Colonic mucosa (tissue), 4 donors: ENCODE measurements around the gene DONSON. TPM values are rescaled to one million over a fixed set of nuclear protein-coding genes. Genes with fewer than 3 reads are reported as not detected.

Source experiments
- DNase-seq: peaks from one replicate; pipeline ENCODE4 v3.0.0-alpha.2; 2020
- H3K27ac ChIP-seq: fragments of 200-600 bp; one replicate; pipeline ENCODE4 v1.8.0; 2021
- H3K27me3 ChIP-seq: fragments of 200-600 bp; one replicate; pipeline ENCODE4 v1.8.0; 2021
- H3K36me3 ChIP-seq: fragments of 200-600 bp; one replicate; pipeline ENCODE4 v1.8.0; 2021
- H3K4me1 ChIP-seq: fragments of 200-600 bp; one replicate; pipeline ENCODE4 v1.8.0; 2021; ENCODE audit warnings: mild to moderate bottlenecking
- H3K4me3 ChIP-seq: fragments of 200-600 bp; one replicate; pipeline ENCODE4 v1.8.0; 2021
- H3K9ac ChIP-seq, 2 donors: one replicate each; pipeline ENCODE4 v1.7.0; 2013; ENCODE audit warnings: control low read depth in 2 of 2, low read depth in 2 of 2, low read length in 2 of 2
- H3K9me3 ChIP-seq: fragments of 200-600 bp; one replicate; pipeline ENCODE4 v1.8.0; 2021
- intact Hi-C: fragments of 100-400 bp; cut with DNase I; formaldehyde crosslinking; loops from one replicate; pipeline ENCODE4 v1.14.1; 2022
- total RNA-seq, 2 donors: library from RNA; stranded (reverse); fragmentation: NEBNext Ultra II Directional in 1 of 2; extraction: Animal tissue kit (Norgen Biotek cat#: 25700) in 1 of 2; gene quantifications; one replicate each; pipeline ENCODE4 v1.2.1, GENCODE V29; 2021
- TF ChIP-seq, protein P1 (sequence below): fragments of 200-600 bp; IDR thresholded peaks from one replicate; pipeline ENCODE4 v1.8.0; 2022; ENCODE audit warnings: antibody characterized with exemption, mild to moderate bottlenecking
- donor health status: healthy.
- donor health status: DM: no; HTN: no; CAD: no.
- donor health status: DM: no; HTN: no; CAD: no.

The DONSON gene
- total RNA-seq, 2 donors from 2014 or later, result 7.7 to 21.7 TPM

DNA sequence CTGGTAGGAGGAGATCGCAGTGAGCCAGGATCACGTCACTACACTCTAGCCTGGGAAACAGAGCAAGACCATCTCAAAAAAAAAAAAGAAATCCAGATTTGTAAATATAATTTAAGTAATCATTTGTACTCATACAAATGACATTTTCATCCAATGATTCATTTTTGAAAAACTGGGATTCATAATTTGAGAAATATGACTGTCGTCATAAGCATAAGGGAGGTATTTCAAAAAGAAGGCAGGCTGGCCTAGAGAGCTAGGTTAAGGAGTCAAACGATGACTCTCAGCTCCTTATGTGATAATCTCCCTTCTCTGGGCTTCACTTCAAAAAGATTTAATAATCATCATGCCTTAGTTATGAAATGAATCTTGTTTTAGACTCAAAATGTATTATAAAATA lies 48.9 kb downstream of the DONSON start:
- no peaks in the 10 kb centered on the region for H3K9me3 ChIP-seq
- H3K36me3 ChIP-seq, result no peaks in the 10 kb centered on the region
- H3K4me1 ChIP-seq, result peaks cover 3% of the 10 kb centered on the region
- no peak overlapping the region for H3K4me3 ChIP-seq
- intact Hi-C loops, result loop anchor here (5.0 kb wide), 2 partner anchors 48 to 57 kb away; partner anchors contain the start of gene DONSON
- H3K27ac ChIP-seq, result no peak overlapping the region
- TF ChIP-seq, protein P1, sequence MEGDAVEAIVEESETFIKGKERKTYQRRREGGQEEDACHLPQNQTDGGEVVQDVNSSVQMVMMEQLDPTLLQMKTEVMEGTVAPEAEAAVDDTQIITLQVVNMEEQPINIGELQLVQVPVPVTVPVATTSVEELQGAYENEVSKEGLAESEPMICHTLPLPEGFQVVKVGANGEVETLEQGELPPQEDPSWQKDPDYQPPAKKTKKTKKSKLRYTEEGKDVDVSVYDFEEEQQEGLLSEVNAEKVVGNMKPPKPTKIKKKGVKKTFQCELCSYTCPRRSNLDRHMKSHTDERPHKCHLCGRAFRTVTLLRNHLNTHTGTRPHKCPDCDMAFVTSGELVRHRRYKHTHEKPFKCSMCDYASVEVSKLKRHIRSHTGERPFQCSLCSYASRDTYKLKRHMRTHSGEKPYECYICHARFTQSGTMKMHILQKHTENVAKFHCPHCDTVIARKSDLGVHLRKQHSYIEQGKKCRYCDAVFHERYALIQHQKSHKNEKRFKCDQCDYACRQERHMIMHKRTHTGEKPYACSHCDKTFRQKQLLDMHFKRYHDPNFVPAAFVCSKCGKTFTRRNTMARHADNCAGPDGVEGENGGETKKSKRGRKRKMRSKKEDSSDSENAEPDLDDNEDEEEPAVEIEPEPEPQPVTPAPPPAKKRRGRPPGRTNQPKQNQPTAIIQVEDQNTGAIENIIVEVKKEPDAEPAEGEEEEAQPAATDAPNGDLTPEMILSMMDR, result no peak
- H3K9ac ChIP-seq, result no peak overlapping the region
- DNase-seq, result no peak
- H3K27me3 ChIP-seq, result no peaks in the 10 kb centered on the region

DNA sequence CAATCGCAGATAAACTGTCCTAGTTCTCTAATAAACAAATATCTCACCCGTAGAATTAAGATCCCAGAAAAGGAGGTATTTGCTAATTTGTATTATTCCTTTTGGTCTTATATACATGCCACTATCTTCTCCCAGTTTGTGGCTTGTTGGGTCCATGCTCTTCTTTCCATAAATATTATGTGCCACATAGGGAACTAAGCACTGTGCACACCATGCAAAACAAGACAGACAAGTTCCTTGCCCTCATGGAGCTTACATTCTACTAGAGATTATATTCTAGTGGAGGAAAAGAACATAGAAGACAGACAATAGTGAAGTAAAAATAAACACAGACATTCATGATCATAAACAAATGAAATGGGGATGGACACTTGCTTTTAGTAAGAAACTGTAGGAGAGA lies 51.3 kb downstream of the DONSON start:
- TF ChIP-seq, protein P1, result no peak
- H3K27ac ChIP-seq, result no peak overlapping the region
- intact Hi-C loops, result no loop called here
- H3K4me3 ChIP-seq, result no peak overlapping the region
- no peaks in the 10 kb centered on the region for H3K9me3 ChIP-seq
- H3K4me1 ChIP-seq, result peaks cover 3% of the 10 kb centered on the region
- no peak for DNase-seq
- H3K27me3 ChIP-seq, result no peaks in the 10 kb centered on the region
- H3K36me3 ChIP-seq, result no peaks in the 10 kb centered on the region
- H3K9ac ChIP-seq, result no peak overlapping the region

DNA sequence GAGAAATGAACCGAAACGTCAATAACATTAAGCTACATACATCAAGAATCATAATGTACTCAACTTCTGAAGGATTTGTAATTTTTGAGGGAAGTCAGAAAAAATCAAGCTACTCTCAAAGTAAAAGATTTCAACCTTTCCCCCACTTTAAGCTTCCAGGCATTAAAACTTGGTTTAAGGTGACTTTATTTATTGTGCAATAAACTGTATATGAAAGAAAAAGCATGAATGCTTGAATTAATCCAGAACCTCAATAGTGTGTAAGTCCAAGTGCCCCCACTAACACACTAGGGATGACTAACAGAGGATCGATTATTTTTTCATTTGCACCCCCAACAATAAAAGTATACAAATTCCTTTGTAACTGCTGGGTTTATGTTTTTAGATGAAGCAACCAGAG lies 57.5 kb downstream of the DONSON start:
- TF ChIP-seq, protein P1, result no peak
- intact Hi-C loops, result no loop called here
- Histone ChIP-seq H3K4me1 (no peaks in the 10 kb centered on the region), H3K36me3 (no peaks in the 10 kb centered on the region), H3K27ac (no peak overlapping the region), H3K9me3 (no peaks in the 10 kb centered on the region), H3K4me3 (no peak overlapping the region), H3K9ac (no peak overlapping the region), H3K27me3 (no peaks in the 10 kb centered on the region)
- DNase-seq, result no peak

Other genes starting within 250 kb of the DONSON start
- 100 to 1,000 TPM in 1 of 2 donors, 10 to 100 TPM in 1; 53.7 to 128 TPM for gene IFNGR2, start 185.3 kb downstream of the DONSON start, total RNA-seq
- gene TMEM50B, start 108.7 kb downstream of the DONSON start, total RNA-seq, result 10 to 100 TPM; 29.0 to 50.1 TPM
- 1 to 10 TPM; 1.2 to 2.8 TPM for gene DNAJC28, start 97.0 kb downstream of the DONSON start, total RNA-seq
- gene GART, start 46.6 kb downstream of the DONSON start, total RNA-seq, result 100 to 1,000 TPM in 1 of 2 donors, 10 to 100 TPM in 1; 52.7 to 100 TPM
- 100 to 1,000 TPM; 190 to 213 TPM for gene SON, start 45.6 kb downstream of the DONSON start, total RNA-seq
- 10 to 100 TPM; 31.5 to 36.0 TPM for gene CRYZL1, start 53.1 kb upstream of the DONSON start, total RNA-seq
- 10 to 100 TPM; 22.4 to 28.3 TPM for gene ITSN1, start 53.8 kb upstream of the DONSON start, total RNA-seq